CD4-positive, alpha-beta T cell treated with Interleukin-12 subunit alpha and Interleukin-12 subunit beta, for 1 hour (primary cell): ENCODE measurements around the gene CYP1A1.
A peak's percentile ranks its signal among the peaks of the same experiment; 100 is the strongest.
"Not testable (repeated sequence)": the region's sequence is repeated elsewhere in the genome, so short reads cannot be mapped to it uniquely, and the experiment has no call there.

ENCODE experiments used
- DNase-seq: peaks from one replicate; pipeline ENCODE4 v3.0.0-alpha.2; 2020

Gene CYP1A1

GRCh38 chr15:74735305-74735704 is 10.0 kb upstream of the CYP1A1 start:
- DNase-seq, result no peak

GRCh38 chr15:74733269-74733668 is 7.9 kb upstream of the CYP1A1 start:
- no peak for DNase-seq

- no peak for DNase-seq
Measured at GRCh38 chr15:74732846-74733245, 7.5 kb upstream of the CYP1A1 start.

- no peak for DNase-seq
Measured at GRCh38 chr15:74730619-74731316, 5.4 kb upstream of the CYP1A1 start.

GRCh38 chr15:74729372-74729771 is 4.0 kb upstream of the CYP1A1 start:
- not testable (repeated sequence) for DNase-seq

- DNase-seq, result not testable (repeated sequence)
Measured at GRCh38 chr15:74728699-74729098, 3.4 kb upstream of the CYP1A1 start.

GRCh38 chr15:74727727-74728126 is 2.4 kb upstream of the CYP1A1 start:
- DNase-seq, result no peak

GRCh38 chr15:74726774-74727164 is 1.4 kb upstream of the CYP1A1 start:
- no peak for DNase-seq

GRCh38 chr15:74725845-74726773 is 781 bp upstream of the CYP1A1 start:
- DNase-seq, result peak; percentile 31

- DNase-seq, result no peak
Measured at GRCh38 chr15:74724570-74725224, 631 bp downstream of the CYP1A1 start.

- DNase-seq, result peak; percentile 23
Measured at GRCh38 chr15:74723754-74724334, 1.5 kb downstream of the CYP1A1 start.

GRCh38 chr15:74723187-74723586 is 2.1 kb downstream of the CYP1A1 start:
- no peak for DNase-seq

GRCh38 chr15:74722591-74722990 is 2.7 kb downstream of the CYP1A1 start:
- DNase-seq, result no peak

- DNase-seq, result no peak
Measured at GRCh38 chr15:74716651-74717050, 8.7 kb downstream of the CYP1A1 start.

GRCh38 chr15:74712311-74712710 is 13.0 kb downstream of the CYP1A1 start:
- DNase-seq, result no peak

- DNase-seq, result no peak
Measured at GRCh38 chr15:74710319-74711094, 14.8 kb downstream of the CYP1A1 start.

- DNase-seq, result no peak
Measured at GRCh38 chr15:74709892-74710291, 15.4 kb downstream of the CYP1A1 start.

GRCh38 chr15:74709011-74709410 is 16.3 kb downstream of the CYP1A1 start:
- no peak for DNase-seq

GRCh38 chr15:74696808-74697207 is 28.5 kb downstream of the CYP1A1 start:
- no peak for DNase-seq

- no peak for DNase-seq
Measured at GRCh38 chr15:74696398-74696729, 29.0 kb downstream of the CYP1A1 start.

GRCh38 chr15:74695597-74696397 is 29.5 kb downstream of the CYP1A1 start, which contains the start of gene EDC3:
Gene EDC3, minus strand, starts transcription at chr15:74696024. Its CDS starts 20,900 bp downstream, at chr15:74675124.
- DNase-seq, result peak; percentile 86
